HG03064 (cell line): Measurements from ENCODE around the gene ATG2A.
A peak's percentile ranks its signal among the peaks of the same experiment; 100 is the strongest.

Source experiments
- ATAC-seq: cut with Tn5 transposase; IDR thresholded peaks from one replicate; pipeline ENCODE4 v1.9.1; 2021; ENCODE audit warnings: low read depth; ENCODE audit not compliant: unreplicated experiment

ATG2A gene

GRCh38 chr11:64925536-64926436, 8.8 kb upstream of the ATG2A start:
- no peak for ATAC-seq

- ATAC-seq, result peak; percentile 16
Measured at GRCh38 chr11:64924910-64925284, 7.9 kb upstream of the ATG2A start.

- peak; percentile 79 for ATAC-seq
Measured at GRCh38 chr11:64923944-64924909, 7.2 kb upstream of the ATG2A start, which contains the start of gene PPP2R5B. TSS of gene PPP2R5B (plus strand) at chr11:64924689. CDS start at chr11:64925735, 1,046 bp downstream.

- no peak for ATAC-seq
Measured at GRCh38 chr11:64923151-64923661, 6.2 kb upstream of the ATG2A start.

- no peak for ATAC-seq
Measured at GRCh38 chr11:64921384-64921783, 4.4 kb upstream of the ATG2A start.

GRCh38 chr11:64920124-64920523, 3.1 kb upstream of the ATG2A start:
- no peak for ATAC-seq

GRCh38 chr11:64919627-64920026, 2.6 kb upstream of the ATG2A start:
- no peak for ATAC-seq

GRCh38 chr11:64918017-64918416, 1.0 kb upstream of the ATG2A start:
- no peak for ATAC-seq

- no peak for ATAC-seq
Measured at GRCh38 chr11:64917663-64917995, 620 bp upstream of the ATG2A start.

- no peak for ATAC-seq
Measured at GRCh38 chr11:64916040-64916774, 802 bp downstream of the ATG2A start.

- no peak for ATAC-seq
Measured at GRCh38 chr11:64915376-64915887, 1.6 kb downstream of the ATG2A start.

- no peak for ATAC-seq
Measured at GRCh38 chr11:64914123-64914522, 2.9 kb downstream of the ATG2A start.

GRCh38 chr11:64913171-64913727, 3.8 kb downstream of the ATG2A start:
- ATAC-seq, result no peak

GRCh38 chr11:64911689-64912088, 5.3 kb downstream of the ATG2A start:
- ATAC-seq, result no peak

- no peak for ATAC-seq
Measured at GRCh38 chr11:64911142-64911541, 5.9 kb downstream of the ATG2A start.

GRCh38 chr11:64910451-64911093, 6.4 kb downstream of the ATG2A start:
- ATAC-seq, result no peak

- ATAC-seq, result no peak
Measured at GRCh38 chr11:64909653-64910343, 7.2 kb downstream of the ATG2A start.

- no peak for ATAC-seq
Measured at GRCh38 chr11:64908766-64909165, 8.2 kb downstream of the ATG2A start.

GRCh38 chr11:64906314-64906635, 10.7 kb downstream of the ATG2A start:
- no peak for ATAC-seq
